ENCODE measurements around the gene RFX5.

RFX5 gene

DNA sequence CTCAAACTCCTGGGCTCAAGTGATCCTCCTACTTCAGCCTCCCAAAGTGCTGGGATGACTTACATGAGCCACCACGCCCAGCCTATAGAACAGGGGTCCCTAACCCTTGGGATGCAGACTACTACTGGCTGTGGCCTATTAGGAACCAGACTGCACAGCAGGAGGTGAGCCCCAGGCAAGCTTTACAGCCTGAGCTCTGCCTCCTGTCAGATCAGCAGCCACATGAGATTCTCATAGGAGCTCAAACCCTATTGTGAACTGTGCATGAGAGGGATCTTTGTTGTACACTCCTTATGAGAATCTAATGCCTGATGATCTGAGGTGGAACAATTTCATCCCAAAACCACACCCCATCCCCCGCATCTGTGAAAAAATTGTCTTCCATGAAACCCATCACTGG is 39.0 kb upstream of the RFX5 start:
- TF ChIP-seq, protein P1, sequence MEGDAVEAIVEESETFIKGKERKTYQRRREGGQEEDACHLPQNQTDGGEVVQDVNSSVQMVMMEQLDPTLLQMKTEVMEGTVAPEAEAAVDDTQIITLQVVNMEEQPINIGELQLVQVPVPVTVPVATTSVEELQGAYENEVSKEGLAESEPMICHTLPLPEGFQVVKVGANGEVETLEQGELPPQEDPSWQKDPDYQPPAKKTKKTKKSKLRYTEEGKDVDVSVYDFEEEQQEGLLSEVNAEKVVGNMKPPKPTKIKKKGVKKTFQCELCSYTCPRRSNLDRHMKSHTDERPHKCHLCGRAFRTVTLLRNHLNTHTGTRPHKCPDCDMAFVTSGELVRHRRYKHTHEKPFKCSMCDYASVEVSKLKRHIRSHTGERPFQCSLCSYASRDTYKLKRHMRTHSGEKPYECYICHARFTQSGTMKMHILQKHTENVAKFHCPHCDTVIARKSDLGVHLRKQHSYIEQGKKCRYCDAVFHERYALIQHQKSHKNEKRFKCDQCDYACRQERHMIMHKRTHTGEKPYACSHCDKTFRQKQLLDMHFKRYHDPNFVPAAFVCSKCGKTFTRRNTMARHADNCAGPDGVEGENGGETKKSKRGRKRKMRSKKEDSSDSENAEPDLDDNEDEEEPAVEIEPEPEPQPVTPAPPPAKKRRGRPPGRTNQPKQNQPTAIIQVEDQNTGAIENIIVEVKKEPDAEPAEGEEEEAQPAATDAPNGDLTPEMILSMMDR (IDR thresholded peaks at IDR 0.05; ENCODE audit: low read length) = no peak
- TF ChIP-seq EZH2phosphoT487 (IDR thresholded peaks at IDR 0.05; ENCODE audit: low read length) (no peak), EZH2 (optimal IDR thresholded peaks at IDR 0.05; ENCODE audit: low read depth, low read length) (no peak)
- Histone ChIP-seq H3K27me3 (replicated peaks; ENCODE audit: insufficient read depth, low read length) (no peaks in the 10 kb centered on the region), H3K9ac (ENCODE audit: low read length) (no peak overlapping the region), H4K20me1 (ENCODE audit: insufficient read depth, low read length) (no peaks in the 10 kb centered on the region), H2AFZ (ENCODE audit: low read length) (no peak overlapping the region), H3K9me2 (replicated peaks; ENCODE audit: insufficient read depth, low read length) (no peaks in the 10 kb centered on the region), H3K4me2 (ENCODE audit: low read depth, low read length) (no peak overlapping the region), H3K9me3 (replicated peaks; ENCODE audit: insufficient read depth, low read length) (no peaks in the 10 kb centered on the region), H3K36me3 (replicated peaks; ENCODE audit: insufficient read depth, low read length) (no peaks in the 10 kb centered on the region), H3K4me1 (ENCODE audit: low read length) (no peaks in the 10 kb centered on the region), H3F3A (ENCODE audit: insufficient read depth, low read length) (no peaks in the 10 kb centered on the region), H3K79me2 (ENCODE audit: low read length) (no peaks in the 10 kb centered on the region), H3K27ac (ENCODE audit: low read length) (no peak overlapping the region), H3K4me3 (ENCODE audit: low read length) (no peak overlapping the region)
- no peak for DNase-seq

DNA sequence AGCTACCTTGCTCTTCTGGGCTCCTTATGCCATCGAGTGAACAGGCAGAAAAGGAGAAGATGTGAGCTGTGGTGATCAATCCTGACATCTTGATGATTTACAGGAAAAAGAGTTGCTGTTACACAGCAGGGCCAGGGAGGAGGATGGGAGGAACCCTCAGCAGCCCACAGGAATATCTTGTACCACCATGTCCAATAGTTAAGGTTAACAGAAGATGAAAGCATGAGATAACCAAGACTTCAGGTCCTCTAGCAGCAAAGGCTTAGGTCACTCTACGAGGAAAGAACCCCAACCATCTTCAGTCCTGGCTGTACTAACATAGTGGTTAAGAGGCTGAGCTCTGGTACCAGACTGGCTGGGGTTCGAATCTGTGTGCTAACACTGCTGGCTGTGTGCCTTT is 37.5 kb upstream of the RFX5 start:
- Histone ChIP-seq H3K36me3 (replicated peaks; ENCODE audit: insufficient read depth, low read length) (no peaks in the 10 kb centered on the region), H2AFZ (ENCODE audit: low read length) (no peak overlapping the region), H3K9me2 (replicated peaks; ENCODE audit: insufficient read depth, low read length) (no peaks in the 10 kb centered on the region), H3K79me2 (ENCODE audit: low read length) (no peaks in the 10 kb centered on the region), H3K4me1 (ENCODE audit: low read length) (no peaks in the 10 kb centered on the region), H3K9me3 (replicated peaks; ENCODE audit: insufficient read depth, low read length) (no peaks in the 10 kb centered on the region), H3K9ac (ENCODE audit: low read length) (no peak overlapping the region), H3K27me3 (replicated peaks; ENCODE audit: insufficient read depth, low read length) (no peaks in the 10 kb centered on the region), H3K27ac (ENCODE audit: low read length) (no peak overlapping the region), H3K4me2 (ENCODE audit: low read depth, low read length) (no peak overlapping the region), H3K4me3 (ENCODE audit: low read length) (no peak overlapping the region), H3F3A (ENCODE audit: insufficient read depth, low read length) (no peaks in the 10 kb centered on the region), H4K20me1 (ENCODE audit: insufficient read depth, low read length) (no peaks in the 10 kb centered on the region)
- no peak for DNase-seq
- TF ChIP-seq EZH2 (optimal IDR thresholded peaks at IDR 0.05; ENCODE audit: low read depth, low read length) (no peak), EZH2phosphoT487 (IDR thresholded peaks at IDR 0.05; ENCODE audit: low read length) (no peak)
- TF ChIP-seq, protein P1 (IDR thresholded peaks at IDR 0.05; ENCODE audit: low read length) = no peak

DNA sequence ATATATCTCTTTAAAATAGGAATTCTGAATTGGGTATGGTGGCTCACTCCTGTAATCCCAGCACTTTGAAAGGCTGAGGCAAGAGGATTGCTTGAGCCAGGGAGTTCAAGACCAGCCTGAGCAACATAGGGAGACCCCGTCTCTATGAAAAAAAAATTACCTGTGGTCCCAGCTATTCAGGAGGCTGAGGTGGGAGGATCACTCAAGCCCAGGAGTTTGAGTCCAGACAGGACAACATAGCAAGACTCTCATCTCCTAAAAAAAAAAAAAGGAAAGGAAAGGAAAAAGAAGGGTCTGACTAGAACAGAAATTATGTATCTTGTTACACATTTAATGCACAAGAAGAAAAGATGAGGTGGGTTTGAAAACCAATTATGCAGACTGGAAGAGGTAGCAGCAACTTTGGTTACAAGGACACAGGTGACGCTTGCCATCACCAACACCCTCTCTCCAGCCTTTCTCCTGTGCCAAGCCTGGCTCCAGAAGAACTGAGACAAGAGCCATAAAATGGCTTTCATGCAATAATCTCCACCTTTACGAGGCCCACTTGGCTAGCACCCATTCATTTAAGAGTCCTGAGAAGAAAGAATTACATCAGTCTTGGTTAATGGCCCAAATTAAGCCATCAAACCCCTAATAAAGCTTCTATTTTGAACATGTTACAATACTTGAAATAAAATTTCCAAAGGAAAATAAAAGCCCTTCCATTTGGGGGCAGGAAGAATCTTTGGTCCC is 30.3 kb upstream of the RFX5 start:
- H4K20me1 ChIP-seq (ENCODE audit: insufficient read depth, low read length) = no peaks in the 10 kb centered on the region
- H3K9me2 ChIP-seq (replicated peaks; ENCODE audit: insufficient read depth, low read length) = no peaks in the 10 kb centered on the region
- H3K4me1 ChIP-seq (ENCODE audit: low read length) = no peaks in the 10 kb centered on the region
- no peaks in the 10 kb centered on the region for H3F3A ChIP-seq (ENCODE audit: insufficient read depth, low read length)
- no peak overlapping the region for H3K4me3 ChIP-seq (ENCODE audit: low read length)
- H3K27me3 ChIP-seq (replicated peaks; ENCODE audit: insufficient read depth, low read length) = no peaks in the 10 kb centered on the region
- H3K79me2 ChIP-seq (ENCODE audit: low read length) = no peaks in the 10 kb centered on the region
- H3K36me3 ChIP-seq (replicated peaks; ENCODE audit: insufficient read depth, low read length) = no peaks in the 10 kb centered on the region
- no peak overlapping the region for H3K9ac ChIP-seq (ENCODE audit: low read length)
- H2AFZ ChIP-seq (ENCODE audit: low read length) = no peak overlapping the region
- no peak overlapping the region for H3K4me2 ChIP-seq (ENCODE audit: low read depth, low read length)
- DNase-seq = no peak
- TF ChIP-seq EZH2 (optimal IDR thresholded peaks at IDR 0.05; ENCODE audit: low read depth, low read length) (no peak), EZH2phosphoT487 (IDR thresholded peaks at IDR 0.05; ENCODE audit: low read length) (no peak)
- TF ChIP-seq, protein P1 (IDR thresholded peaks at IDR 0.05; ENCODE audit: low read length) = no peak
- no peaks in the 10 kb centered on the region for H3K9me3 ChIP-seq (replicated peaks; ENCODE audit: insufficient read depth, low read length)
- H3K27ac ChIP-seq (ENCODE audit: low read length) = no peak overlapping the region

All from MM.1S (cell line).